Measurements from ENCODE around the gene SYNE1.

Gene SYNE1

GRCh38 chr6:152184917-152185574 is 452.1 kb downstream of the SYNE1 start:
- DNase-seq (ENCODE audit: low read depth, low spot score), result no peak

GRCh38 chr6:152184573-152184916 is 452.6 kb downstream of the SYNE1 start:
- DNase-seq (ENCODE audit: low read depth, low spot score), result no peak

- no peak for DNase-seq (ENCODE audit: low read depth, low spot score)
Observed at GRCh38 chr6:152180601-152181000, 456.6 kb downstream of the SYNE1 start.

GRCh38 chr6:152176268-152176667 is 460.9 kb downstream of the SYNE1 start:
- no peak for DNase-seq (ENCODE audit: low read depth, low spot score)

- no peak for DNase-seq (ENCODE audit: low read depth, low spot score)
Observed at GRCh38 chr6:152173957-152174356, 463.2 kb downstream of the SYNE1 start.

- DNase-seq (ENCODE audit: low read depth, low spot score), result no peak
Observed at GRCh38 chr6:152173321-152173720, 463.8 kb downstream of the SYNE1 start.

GRCh38 chr6:152170702-152171667 is 466.2 kb downstream of the SYNE1 start:
- DNase-seq (ENCODE audit: low read depth, low spot score), result no peak

- no peak for DNase-seq (ENCODE audit: low read depth, low spot score)
Observed at GRCh38 chr6:152170313-152170701, 466.9 kb downstream of the SYNE1 start.

- DNase-seq (ENCODE audit: low read depth, low spot score), result no peak
Observed at GRCh38 chr6:152167641-152168603, 469.2 kb downstream of the SYNE1 start.

- DNase-seq (ENCODE audit: low read depth, low spot score), result no peak
Observed at GRCh38 chr6:152166897-152167296, 470.3 kb downstream of the SYNE1 start.

- no peak for DNase-seq (ENCODE audit: low read depth, low spot score)
Observed at GRCh38 chr6:152166497-152166896, 470.7 kb downstream of the SYNE1 start.

- no peak for DNase-seq (ENCODE audit: low read depth, low spot score)
Observed at GRCh38 chr6:152164957-152165356, 472.2 kb downstream of the SYNE1 start.

- DNase-seq (ENCODE audit: low read depth, low spot score), result peak; percentile 28
Observed at GRCh38 chr6:152161501-152161900, 475.7 kb downstream of the SYNE1 start.

- no peak for DNase-seq (ENCODE audit: low read depth, low spot score)
Observed at GRCh38 chr6:152160346-152160745, 476.8 kb downstream of the SYNE1 start.

- DNase-seq (ENCODE audit: low read depth, low spot score), result no peak
Observed at GRCh38 chr6:152155792-152156191, 481.4 kb downstream of the SYNE1 start.

GRCh38 chr6:152154559-152155356 is 482.4 kb downstream of the SYNE1 start:
- no peak for DNase-seq (ENCODE audit: low read depth, low spot score)

- DNase-seq (ENCODE audit: low read depth, low spot score), result no peak
Observed at GRCh38 chr6:152151920-152152319, 485.2 kb downstream of the SYNE1 start.

GRCh38 chr6:152150196-152150595 is 487.0 kb downstream of the SYNE1 start:
- DNase-seq (ENCODE audit: low read depth, low spot score), result no peak

GRCh38 chr6:152148412-152148811 is 488.8 kb downstream of the SYNE1 start:
- no peak for DNase-seq (ENCODE audit: low read depth, low spot score)

GRCh38 chr6:152147269-152147668 is 489.9 kb downstream of the SYNE1 start:
- DNase-seq (ENCODE audit: low read depth, low spot score), result no peak

GRCh38 chr6:152146385-152146784 is 490.8 kb downstream of the SYNE1 start:
- DNase-seq (ENCODE audit: low read depth, low spot score), result no peak

All from smooth muscle cell of the brain vasculature (primary cell).